PC-9 (cell line): Measurements from ENCODE around the gene PNPO. TPM values are rescaled to one million over a fixed set of nuclear protein-coding genes. Genes with fewer than 3 reads are reported as not detected.

Source experiments
- BruUV-seq: library from RNA; stranded (reverse); fragments of 400-500 nt; replicated peaks from 2 replicates; lab custom pipeline; 2021; lab: Mats Ljungman, UMichigan
- CTCF ChIA-PET: fragments of 300-600 bp; sonication (Branson Sonifier 250); formaldehyde crosslinking; loops from one replicate; lab custom pipeline; 2022; ENCODE audit warnings: antibody characterized with exemption; lab: Charles Lee
- POLR2A ChIA-PET: fragments of 300-600 bp; sonication (Branson Sonifier 250); formaldehyde crosslinking; loops from one replicate; lab custom pipeline; 2022; ENCODE audit warnings: antibody characterized with exemption; ENCODE audit not compliant: unreplicated experiment; lab: Charles Lee
- DNase-seq, 2 experiments: peaks; one replicate each; pipeline versions ENCODE4 v3.0.0 to v3.0.0-alpha.2; 2015 to 2022; ENCODE audit warnings: mixed read lengths in 1 of 2
- H2AFZ ChIP-seq: fragments of 200-600 bp; sonication (generic); 2 replicates; pipeline ENCODE4 v1.8.1; 2017; ENCODE audit warnings: antibody characterized with exemption
- H3F3A ChIP-seq: fragments of 200-600 bp; sonication (generic); 2 replicates; pipeline ENCODE4 v1.8.1; 2017; ENCODE audit warnings: antibody characterized with exemption, mild to moderate bottlenecking, low read depth; ENCODE audit not compliant: insufficient read depth
- H3K27ac ChIP-seq: fragments of 200-600 bp; sonication (generic); 2 replicates; pipeline ENCODE4 v1.6.1; 2016; ENCODE audit warnings: mixed run types
- H3K27me3 ChIP-seq: fragments of 200-600 bp; sonication (generic); 2 replicates; pipeline ENCODE4 v1.6.1; 2016; ENCODE audit warnings: low read depth, mixed run types; ENCODE audit not compliant: insufficient read depth
- H3K36me3 ChIP-seq: fragments of 200-600 bp; sonication (generic); 2 replicates; pipeline ENCODE4 v1.6.1; 2016; ENCODE audit warnings: low read depth, mixed run types
- H3K4me1 ChIP-seq: fragments of 200-600 bp; sonication (generic); replicated peaks from 2 replicates; pipeline ENCODE4 v1.6.1; 2016; ENCODE audit warnings: mixed run types; ENCODE audit not compliant: insufficient read depth
- H3K4me2 ChIP-seq: fragments of 200-600 bp; sonication (generic); 2 replicates; pipeline ENCODE4 v1.6.1; 2017; ENCODE audit warnings: mixed run types
- H3K4me3 ChIP-seq: fragments of 200-600 bp; sonication (generic); 2 replicates; pipeline ENCODE4 v1.6.1; 2016; ENCODE audit warnings: mixed run types
- H3K79me2 ChIP-seq: fragments of 200-600 bp; sonication (generic); 2 replicates; pipeline ENCODE4 v1.6.1; 2017; ENCODE audit warnings: low read depth, mixed run types
- H3K9me2 ChIP-seq: fragments of 200-600 bp; sonication (generic); 2 replicates; pipeline ENCODE4 v1.8.1; 2017; ENCODE audit warnings: mild to moderate bottlenecking; ENCODE audit not compliant: insufficient read depth
- H3K9me3 ChIP-seq: fragments of 200-600 bp; sonication (generic); 2 replicates; pipeline ENCODE4 v1.8.1; 2016; ENCODE audit warnings: low read depth; ENCODE audit not compliant: insufficient read depth
- H4K20me1 ChIP-seq: fragments of 200-600 bp; sonication (generic); 2 replicates; pipeline ENCODE4 v1.8.1; 2017; ENCODE audit not compliant: insufficient read depth
- EZH2 ChIP-seq: fragments of 200-600 bp; sonication (generic); IDR thresholded peaks from 2 replicates; pipeline ENCODE4 v1.8.0; 2017; ENCODE audit warnings: antibody characterized with exemption, low read depth
- intact Hi-C: fragments of 100-400 bp; cut with micrococcal nuclease; formaldehyde crosslinking; loops from one replicate; pipeline ENCODE4 v1.10.0; 2022; ENCODE audit not compliant: unreplicated experiment
- total RNA-seq: library from RNA; stranded (reverse); gene quantifications from 2 replicates; pipeline ENCODE4 v1.2.3, GENCODE V29; 2021
- TF ChIP-seq, protein P1 (sequence below): fragments of 200-600 bp; sonication (generic); conservative IDR thresholded peaks from 2 replicates; pipeline ENCODE4 v1.6.1; 2017; ENCODE audit warnings: mixed run types, antibody characterized with exemption, mild to moderate bottlenecking, moderate library complexity

Gene PNPO
- total RNA-seq, 1 experiment from 2014 or later, result 40.2 TPM

DNA sequence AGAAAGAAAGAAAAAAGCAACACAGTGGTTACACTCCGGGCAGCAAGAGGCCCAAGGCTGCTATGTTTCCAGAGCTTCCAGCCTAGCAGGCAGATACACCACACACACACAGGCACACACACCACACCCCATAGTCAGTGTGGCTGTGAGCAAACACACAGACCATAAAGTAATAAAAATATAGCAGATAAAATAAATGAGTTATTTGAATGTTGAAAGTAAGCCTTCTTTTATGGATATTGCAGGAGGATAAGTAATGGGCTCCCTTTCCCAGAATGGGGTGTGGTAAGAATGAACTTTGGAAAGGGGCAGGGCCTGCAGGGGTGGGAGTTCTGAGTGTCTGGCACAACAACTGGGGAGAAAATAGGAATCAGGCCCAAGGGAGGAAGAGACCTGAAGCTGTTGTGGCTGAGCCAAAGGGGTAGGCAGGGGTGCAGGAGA is 24.7 kb downstream of the PNPO start:
- no peak for TF ChIP-seq EZH2
- TF ChIP-seq, protein P1, sequence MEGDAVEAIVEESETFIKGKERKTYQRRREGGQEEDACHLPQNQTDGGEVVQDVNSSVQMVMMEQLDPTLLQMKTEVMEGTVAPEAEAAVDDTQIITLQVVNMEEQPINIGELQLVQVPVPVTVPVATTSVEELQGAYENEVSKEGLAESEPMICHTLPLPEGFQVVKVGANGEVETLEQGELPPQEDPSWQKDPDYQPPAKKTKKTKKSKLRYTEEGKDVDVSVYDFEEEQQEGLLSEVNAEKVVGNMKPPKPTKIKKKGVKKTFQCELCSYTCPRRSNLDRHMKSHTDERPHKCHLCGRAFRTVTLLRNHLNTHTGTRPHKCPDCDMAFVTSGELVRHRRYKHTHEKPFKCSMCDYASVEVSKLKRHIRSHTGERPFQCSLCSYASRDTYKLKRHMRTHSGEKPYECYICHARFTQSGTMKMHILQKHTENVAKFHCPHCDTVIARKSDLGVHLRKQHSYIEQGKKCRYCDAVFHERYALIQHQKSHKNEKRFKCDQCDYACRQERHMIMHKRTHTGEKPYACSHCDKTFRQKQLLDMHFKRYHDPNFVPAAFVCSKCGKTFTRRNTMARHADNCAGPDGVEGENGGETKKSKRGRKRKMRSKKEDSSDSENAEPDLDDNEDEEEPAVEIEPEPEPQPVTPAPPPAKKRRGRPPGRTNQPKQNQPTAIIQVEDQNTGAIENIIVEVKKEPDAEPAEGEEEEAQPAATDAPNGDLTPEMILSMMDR, result no peak
- Histone ChIP-seq H3F3A (peaks cover 33% of the 10 kb centered on the region; the same call in 1 of the 2 replicates), H3K9me2 (no peaks in the 10 kb centered on the region), H3K27ac (no peak overlapping the region), H3K27me3 (no peaks in the 10 kb centered on the region), H3K4me2 (0 out of 2 replicates have a peak overlapping the region, but pooled peaks have one; percentile 9), H4K20me1 (no peaks in the 10 kb centered on the region), H2AFZ (no peak overlapping the region), H3K79me2 (no peaks in the 10 kb centered on the region), H3K4me3 (no peak overlapping the region), H3K9me3 (no peaks in the 10 kb centered on the region), H3K4me1 (peaks cover 40% of the 10 kb centered on the region), H3K36me3 (no peaks in the 10 kb centered on the region)
- no peak for DNase-seq
- BruUV-seq, result no TSS peak
- CTCF ChIA-PET, result interaction anchor here (0.7 kb wide), 1 partner anchor 9 kb away, joined by 8 read pairs; no protein-coding TSS in a partner anchor
- intact Hi-C loops, result no loop called here
- POLR2A ChIA-PET, result no interaction called here

DNA sequence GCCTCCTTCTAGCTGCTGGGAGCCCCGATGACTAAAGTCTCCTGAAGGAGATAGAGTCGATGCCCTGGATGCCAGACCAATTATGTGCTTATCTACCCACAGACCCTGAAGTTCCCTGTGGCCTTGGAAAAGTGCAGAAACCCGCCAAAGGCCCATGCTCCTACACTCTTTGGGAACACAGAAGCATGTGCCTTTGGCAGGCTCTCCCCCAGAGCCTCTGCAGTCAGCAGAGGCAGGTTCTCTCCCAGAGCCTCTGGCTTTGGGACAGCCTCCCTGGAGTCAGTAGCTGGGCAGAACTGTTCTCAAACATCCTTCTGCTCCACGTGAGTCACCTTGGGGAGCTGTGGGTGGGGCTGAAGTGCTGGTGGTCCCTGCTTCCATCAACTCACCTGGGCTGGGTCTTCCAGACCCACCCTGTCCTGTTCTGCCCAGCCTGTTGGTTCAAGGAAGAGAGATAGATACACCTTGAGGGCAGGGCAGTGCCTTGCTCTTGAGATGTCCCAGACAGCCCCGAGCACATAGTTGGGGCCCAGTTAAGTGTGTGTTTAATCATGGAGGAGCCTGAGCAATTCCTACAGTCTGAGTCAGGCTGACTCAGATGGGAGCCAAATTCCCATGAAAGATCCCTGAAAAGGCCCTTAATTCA is 26.4 kb downstream of the PNPO start:
- Histone ChIP-seq H3K9me3 (no peaks in the 10 kb centered on the region), H3K79me2 (peaks cover 16% of the 10 kb centered on the region), H3K4me3 (no peak overlapping the region), H2AFZ (no peak overlapping the region), H3K27me3 (no peaks in the 10 kb centered on the region), H3K9me2 (no peaks in the 10 kb centered on the region), H4K20me1 (no peaks in the 10 kb centered on the region), H3K36me3 (0 out of 2 replicates have a peak, but pooled peaks cover 5% of the 10 kb centered on the region), H3K4me1 (peaks cover 52% of the 10 kb centered on the region), H3K4me2 (peak overlapping the region; percentile 49), H3F3A (peaks cover 33% of the 10 kb centered on the region; the same call in 1 of the 2 replicates), H3K27ac (peak overlapping the region; percentile 81)
- TF ChIP-seq, protein P1, result no peak
- POLR2A ChIA-PET, result interaction anchor here (0.6 kb wide), 2 partner anchors 35 to 72 kb away, joined by 3 read pairs; partner anchors contain the start of gene SP2
- CTCF ChIA-PET, result interaction anchor here (1.5 kb wide), 1 partner anchor 10 kb away, joined by 4 read pairs; the partner anchor contains the start of gene PRR15L
- intact Hi-C loops, result loop anchor here (1.0 kb wide), 1 partner anchor 7 kb away; no protein-coding TSS in a partner anchor
- TSS peak; percentile 47 for BruUV-seq
- DNase-seq, result peak; percentile 61 to 97

DNA sequence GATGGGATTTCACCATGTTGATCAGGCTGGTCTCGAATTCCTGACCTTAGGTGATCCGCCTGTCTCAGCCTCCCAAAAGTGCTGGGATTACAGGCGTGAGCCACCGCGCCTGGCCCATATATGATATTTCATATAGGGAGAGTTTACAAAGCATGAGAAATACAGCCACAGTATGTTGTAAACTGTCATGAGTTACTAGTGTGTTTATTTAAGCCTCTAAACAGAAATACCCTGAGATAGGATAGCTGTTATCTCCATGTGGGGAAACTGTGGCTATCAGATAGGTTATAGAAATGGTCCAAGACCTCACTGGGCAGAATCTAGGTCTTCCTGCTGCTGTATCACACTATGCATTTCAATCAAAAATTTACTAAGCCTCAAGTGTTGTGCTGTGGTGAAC is 27.5 kb downstream of the PNPO start:
- ChIA-PET POLR2A (no interaction called here), CTCF (interaction anchor here (0.6 to 1.5 kb wide), 3 partner anchors 11 to 1693 kb away, joined by 4 to 7 read pairs (median 4); partner anchors contain the start of gene PRR15L)
- H3K4me1 ChIP-seq, result peaks cover 53% of the 10 kb centered on the region
- no peak for DNase-seq
- no peak overlapping the region for H2AFZ ChIP-seq
- no peaks in the 10 kb centered on the region for H3K9me3 ChIP-seq
- peak overlapping the region; percentile 81 for H3K27ac ChIP-seq
- no peaks in the 10 kb centered on the region for H3K27me3 ChIP-seq
- no TSS peak for BruUV-seq
- intact Hi-C loops, result loop anchor here (1.0 kb wide), 1 partner anchor 9 kb away; no protein-coding TSS in a partner anchor
- H3K4me2 ChIP-seq, result no peak overlapping the region
- H3K79me2 ChIP-seq, result peaks cover 20% of the 10 kb centered on the region
- peaks cover 33% of the 10 kb centered on the region; the same call in 1 of the 2 replicates for H3F3A ChIP-seq
- no peaks in the 10 kb centered on the region for H3K9me2 ChIP-seq
- H3K4me3 ChIP-seq, result no peak overlapping the region
- H4K20me1 ChIP-seq, result no peaks in the 10 kb centered on the region
- TF ChIP-seq, protein P1, result no peak
- 0 out of 2 replicates have a peak, but pooled peaks cover 6% of the 10 kb centered on the region for H3K36me3 ChIP-seq
